Heart left ventricle (tissue), 16 donors: ENCODE results near the gene PCBD2. TPM values are rescaled to one million over a fixed set of nuclear protein-coding genes. Genes with fewer than 3 reads are reported as not detected.

Experiments
- ATAC-seq, 4 donors: fragments of 200-7000 bp; cut with Tn5 transposase; one replicate each; pipeline ENCODE4 v1.9.1; 2020 to 2022; ENCODE audit warnings: moderate library complexity in 4 of 4, mild to moderate bottlenecking in 3 of 4, moderate number of reproducible peaks in 1 of 4
- DNase-seq, 5 donors: peaks; one replicate each; pipeline ENCODE4 v3.0.0-alpha.2; 2020
- H3K27ac ChIP-seq, 12 donors: fragments of 200-600 bp; sonication (generic) in 4 of 12; one replicate each; pipeline versions ENCODE4 v1.5.0 to v1.8.0; 2016 to 2022; ENCODE audit warnings: mild to moderate bottlenecking in 2 of 12
- H3K27me3 ChIP-seq, 9 donors: fragments of 200-600 bp; sonication (generic) in 2 of 9; one replicate each; pipeline versions ENCODE4 v1.5.1 to v1.8.0; 2016 to 2022; ENCODE audit warnings: mild to moderate bottlenecking in 3 of 9
- H3K36me3 ChIP-seq, 9 donors: fragments of 200-600 bp; sonication (generic) in 2 of 9; one replicate each; pipeline versions ENCODE4 v1.5.0 to v1.8.0; 2018 to 2022; ENCODE audit warnings: mild to moderate bottlenecking in 2 of 9
- H3K4me1 ChIP-seq, 12 donors: fragments of 200-600 bp; sonication (generic) in 4 of 12; one replicate each; pipeline versions ENCODE4 v1.5.0 to v1.8.0; 2016 to 2022; ENCODE audit warnings: mild to moderate bottlenecking in 3 of 12
- H3K4me3 ChIP-seq, 12 donors: fragments of 200-600 bp; sonication (generic) in 4 of 12; one replicate each; pipeline versions ENCODE4 v1.5.0 to v1.8.0; 2017 to 2022; ENCODE audit warnings: mild to moderate bottlenecking in 9 of 12, moderate library complexity in 4 of 12
- H3K9me3 ChIP-seq, 12 donors: fragments of 200-600 bp; sonication (generic) in 4 of 12; one replicate each; pipeline versions ENCODE4 v1.5.0 to v1.8.0; 2016 to 2022; ENCODE audit warnings: mild to moderate bottlenecking in 1 of 12
- POLR2A ChIP-seq, 2 donors: fragments of 450-650 bp; IDR thresholded peaks; one replicate each; pipeline ENCODE4 v1.6.1; 2017; ENCODE audit warnings: antibody characterized with exemption in 2 of 2, mild to moderate bottlenecking in 2 of 2, moderate library complexity in 2 of 2
- WGBS, 4 donors: extraction: QIAGEN DNeasy Blood & Tissue Kit in 2 of 4; methylation state at CpG; one replicate each; pipeline versions ENCODE4 v1.1.5 to v1.1.7; 2013 to 2018; 5-methylcytosine and 5-hydroxymethylcytosine counted together
- intact Hi-C, 10 donors: fragments of 100-400 bp; cut with DNase I; formaldehyde crosslinking; loops; one replicate each; pipeline versions ENCODE4 v1.11.1 to v1.14.2; 2022
- microRNA counts, 2 donors: library from miRNA; unstranded; fragments of <30 nt; microRNA quantifications; one replicate each; lab custom pipeline; 2016
- microRNA-seq, 4 donors: library from miRNA; unstranded; fragments of <30 nt; microRNA quantifications; one replicate each; pipeline versions ENCODE4 to v1.2.0, GENCODE V29; 2017 to 2020
- polyA plus RNA-seq, 2 donors: library from polyadenylated mRNA; stranded (reverse); fragments of 200-250 nt; gene quantifications; one replicate each; pipeline ENCODE4 v1.2.3, GENCODE V29; 2013
- total RNA-seq, 9 donors: library from RNA; depleted of rRNA in 2 of 9; stranded (reverse); fragments of >200 nt in 2 of 9; fragmentation: NEBNext Ultra II Directional in 3 of 9; extraction: Animal tissue kit (Norgen Biotek cat#: 25700) in 3 of 9; gene quantifications; one replicate each; pipeline versions ENCODE4 v1.1.0 to v1.2.4, GENCODE V29; 2016 to 2023
- TF ChIP-seq, protein P1 (sequence below), 12 donors: fragments of 200-600 bp; sonication (generic) in 4 of 12; IDR thresholded peaks; one replicate each; pipeline versions ENCODE4 v1.5.0 to v1.8.0; 2018 to 2022; ENCODE audit warnings: antibody characterized with exemption in 12 of 12, mild to moderate bottlenecking in 5 of 12
- donor health status: ischemic (EF 13 %, LVEDD 7.1; RV severe dilation, severe dysfunction).
- donor health status: healthy with polysubstance abuse.
- donor health status: DM: no; HTN: yes; CAD: no.
- donor health status: DM: no; HTN: no; CAD: no.
- donor health status: ischemic (EF 25% LVEDD 6.9; RV normal size, moderate dysfunction).
- donor health status: ischemic (EF 25% LVEDD 5.7; RV mildly dilated, moderate dysfunction).
- donor health status: healthy.
- donor health status: DM: yes; HTN: yes; CAD: no.
- donor health status: ischemic (EF 35%, LVEDD 5.7; RV mildly dilated, moderate dysfunction).
- donor health status: nonischemic (EF 11% LVEDD 7.7; RV severe dilation, severe dysfunction).
- donor health status: DM: yes; HTN: yes; CAD: no.
- donor health status: PGD.
- donor health status: ischemic (EF 29% LVEDD 5.4; RV normal size, mild dysfunction).
- donor health status: nonischemic (EF 23%, LVEDD 6.1; RV moderate dilation, normal function).

The PCBD2 gene
- total and polyA plus RNA-seq, 11 donors, result 9.1 to 31.6 (median 19.7) TPM

DNA sequence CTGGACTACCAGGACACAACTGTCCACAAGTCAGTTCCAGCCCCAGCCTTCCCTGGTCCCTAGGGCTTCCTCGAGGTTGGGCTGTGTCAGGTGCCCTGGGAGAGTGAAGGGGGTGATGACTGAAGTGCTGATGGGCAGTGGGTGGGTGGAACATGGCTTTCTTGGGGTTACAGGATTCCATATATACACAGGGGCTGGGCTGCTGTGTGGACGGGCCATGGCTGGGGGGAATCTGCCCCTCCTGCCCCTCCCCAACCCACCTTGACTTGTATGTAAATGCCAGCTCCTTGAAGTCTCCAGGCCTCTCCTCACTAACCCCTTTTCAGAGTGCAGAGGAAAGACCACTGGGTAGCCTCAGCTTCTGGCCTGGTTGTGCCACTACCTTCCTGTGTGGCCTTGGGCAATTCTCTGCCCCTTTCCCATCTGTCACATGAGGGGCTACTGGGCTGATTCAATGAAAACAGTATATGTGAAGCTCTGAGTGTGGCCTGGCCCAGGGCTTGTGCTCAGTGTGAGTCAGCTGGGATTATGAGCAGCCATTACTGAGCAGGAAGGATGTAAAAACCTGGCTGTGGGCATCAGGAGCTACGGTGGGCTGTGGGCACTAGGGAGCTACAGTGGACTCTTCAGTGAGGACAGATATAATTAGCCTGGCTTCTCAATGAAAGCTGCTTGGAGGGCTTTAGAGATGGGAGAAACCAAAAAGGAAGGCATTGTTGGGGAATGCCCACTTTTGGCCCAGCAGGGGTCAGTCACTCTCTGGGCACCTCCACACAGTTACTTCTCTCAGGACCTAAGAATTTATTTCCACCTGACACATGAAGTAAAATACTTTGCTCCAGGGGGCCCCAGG, 105.8 kb downstream of the PCBD2 start:
- Histone ChIP-seq H3K27ac (no peak overlapping the region), H3K4me1 (peaks cover 0 to 18% (median 0%) of the 10 kb centered on the region in 12 donors), H3K9me3 (no peaks in the 10 kb centered on the region), H3K4me3 (no peak overlapping the region), H3K27me3 (no peaks in the 10 kb centered on the region), H3K36me3 (no peaks in the 10 kb centered on the region)
- TF ChIP-seq, protein P1, sequence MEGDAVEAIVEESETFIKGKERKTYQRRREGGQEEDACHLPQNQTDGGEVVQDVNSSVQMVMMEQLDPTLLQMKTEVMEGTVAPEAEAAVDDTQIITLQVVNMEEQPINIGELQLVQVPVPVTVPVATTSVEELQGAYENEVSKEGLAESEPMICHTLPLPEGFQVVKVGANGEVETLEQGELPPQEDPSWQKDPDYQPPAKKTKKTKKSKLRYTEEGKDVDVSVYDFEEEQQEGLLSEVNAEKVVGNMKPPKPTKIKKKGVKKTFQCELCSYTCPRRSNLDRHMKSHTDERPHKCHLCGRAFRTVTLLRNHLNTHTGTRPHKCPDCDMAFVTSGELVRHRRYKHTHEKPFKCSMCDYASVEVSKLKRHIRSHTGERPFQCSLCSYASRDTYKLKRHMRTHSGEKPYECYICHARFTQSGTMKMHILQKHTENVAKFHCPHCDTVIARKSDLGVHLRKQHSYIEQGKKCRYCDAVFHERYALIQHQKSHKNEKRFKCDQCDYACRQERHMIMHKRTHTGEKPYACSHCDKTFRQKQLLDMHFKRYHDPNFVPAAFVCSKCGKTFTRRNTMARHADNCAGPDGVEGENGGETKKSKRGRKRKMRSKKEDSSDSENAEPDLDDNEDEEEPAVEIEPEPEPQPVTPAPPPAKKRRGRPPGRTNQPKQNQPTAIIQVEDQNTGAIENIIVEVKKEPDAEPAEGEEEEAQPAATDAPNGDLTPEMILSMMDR (IDR thresholded peaks at IDR 0.05), result no peak
- TF ChIP-seq POLR2A (IDR thresholded peaks at IDR 0.05), result no peak
- intact Hi-C loops, result no loop called here
- ATAC-seq (no peak), DNase-seq (peak in 2 of 5 donors; percentile 9 to 14)
- WGBS, 4 donors, result 70 to 90% (median 85%) methylated on average over 3 of the region's 3 CpGs

DNA sequence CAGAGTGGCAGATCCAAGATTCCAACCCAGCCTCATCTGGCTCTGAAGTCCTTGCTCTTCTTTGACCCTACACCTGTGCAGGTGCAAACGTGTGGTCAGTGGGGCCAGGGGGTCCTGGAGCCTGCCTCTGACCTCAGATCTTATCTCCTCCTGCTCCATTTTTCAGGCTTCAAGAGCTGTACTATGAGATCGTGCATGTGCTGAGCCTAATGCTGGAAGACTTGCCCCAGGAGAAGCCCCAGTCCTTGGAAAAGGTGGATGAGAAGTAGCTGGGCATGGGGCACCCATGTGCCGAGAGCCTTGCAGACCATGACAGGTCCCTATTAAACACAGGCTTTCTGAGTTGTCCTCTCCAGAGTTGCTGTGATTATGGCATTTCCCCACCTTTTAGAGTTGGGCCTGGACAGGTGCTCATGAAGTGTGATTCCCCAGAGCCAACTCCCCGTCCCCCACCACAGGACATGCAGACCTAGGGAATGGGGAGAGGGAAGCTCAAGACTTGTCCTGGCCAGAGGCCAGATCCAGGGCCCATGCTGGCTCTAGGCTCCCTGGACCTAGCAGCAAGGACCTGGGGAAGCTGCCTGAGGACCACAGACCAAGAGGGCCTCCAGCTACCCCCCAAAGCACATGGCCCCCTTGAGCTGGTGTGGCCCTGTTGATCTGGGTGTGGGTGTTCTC, 106.6 kb downstream of the PCBD2 start:
- H3K4me3 ChIP-seq, result no peak overlapping the region
- intact Hi-C loops, result no loop called here
- H3K27me3 ChIP-seq, result no peaks in the 10 kb centered on the region
- TF ChIP-seq, protein P1 (IDR thresholded peaks at IDR 0.05), result no peak
- TF ChIP-seq POLR2A (IDR thresholded peaks at IDR 0.05), result no peak
- H3K36me3 ChIP-seq, result no peaks in the 10 kb centered on the region
- no peak for ATAC-seq
- no peaks in the 10 kb centered on the region for H3K9me3 ChIP-seq
- DNase-seq, result peak in 2 of 5 donors; percentile 15 to 32
- 88 to 94% (median 92%) methylated on average over 1 to 4 of the region's 4 CpGs for WGBS, 4 donors
- H3K27ac ChIP-seq, result no peak overlapping the region
- peaks cover 0 to 18% (median 0%) of the 10 kb centered on the region in 12 donors for H3K4me1 ChIP-seq

DNA sequence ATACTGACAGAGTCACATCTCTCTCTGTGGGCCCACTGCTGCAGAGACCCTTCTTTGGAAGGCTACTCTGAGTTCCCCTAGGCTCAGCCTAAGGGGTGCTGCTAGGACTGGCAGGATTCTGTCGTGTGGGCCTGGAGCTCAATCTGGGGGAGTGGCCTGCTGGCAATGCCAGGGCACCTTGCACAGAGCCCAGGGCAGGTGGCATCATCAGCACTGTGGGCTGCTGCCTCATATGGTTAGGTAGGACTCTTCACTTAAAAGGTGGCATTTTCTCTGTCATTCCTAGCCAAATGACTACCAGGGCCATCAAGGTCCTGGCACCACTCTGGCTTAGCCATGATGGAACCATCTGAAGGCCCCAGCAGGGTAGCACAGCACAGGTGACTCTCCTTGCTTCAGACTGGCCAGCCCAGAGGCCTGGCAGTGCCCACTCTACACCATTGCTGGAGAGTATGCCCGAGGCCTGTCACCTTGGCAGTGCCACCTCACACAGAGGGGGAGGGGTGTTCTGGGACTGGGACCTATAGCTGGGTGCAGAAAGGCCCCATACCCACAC, 107.2 kb downstream of the PCBD2 start:
- WGBS, 4 donors, result 80 to 93% (median 86%) methylated on average over 1 to 2 of the region's 2 CpGs
- Histone ChIP-seq H3K27ac (no peak overlapping the region), H3K4me3 (no peak overlapping the region), H3K4me1 (peaks cover 0 to 18% (median 0%) of the 10 kb centered on the region in 12 donors), H3K9me3 (no peaks in the 10 kb centered on the region), H3K36me3 (no peaks in the 10 kb centered on the region), H3K27me3 (no peaks in the 10 kb centered on the region)
- peak in 2 of 5 donors; percentile 11 to 39 for DNase-seq
- no peak for TF ChIP-seq POLR2A (IDR thresholded peaks at IDR 0.05)
- TF ChIP-seq, protein P1 (IDR thresholded peaks at IDR 0.05), result no peak
- intact Hi-C loops, result no loop called here
- no peak for ATAC-seq

MicroRNA genes within 50 kb of the gene (microRNA counts, 767-probe panel; counts per million panel counts)
- 309 to 1,530 counts per million in 2 donors for microRNA hsa-miR-4461 (lab: Ali Mortazavi, UCI)

Small RNA genes within 50 kb of the gene (microRNA-seq; reads per million reads assigned to microRNA genes)
- gene MIR4461, result 0 reads per million in 4 donors

Other genes starting within 250 kb of the PCBD2 start
- gene CAMLG, start 166.6 kb upstream of the PCBD2 start, total RNA-seq, result 10 to 100 TPM; 11.6 to 20.9 (median 17.6) TPM
- gene CAMLG, start 166.6 kb upstream of the PCBD2 start, polyA plus RNA-seq, result 10 to 100 TPM; 17.4 to 21.5 TPM
- gene DDX46, start 146.4 kb upstream of the PCBD2 start, total RNA-seq, result 10 to 100 TPM; 14.3 to 37.0 (median 28.8) TPM
- 10 to 100 TPM; 23.5 to 29.2 TPM for gene DDX46, start 146.4 kb upstream of the PCBD2 start, polyA plus RNA-seq
- 10 to 100 TPM; 23.4 to 32.9 (median 27.0) TPM for gene C5orf24, start 59.2 kb upstream of the PCBD2 start, total RNA-seq
- 10 to 100 TPM; 10.9 to 33.4 TPM for gene C5orf24, start 59.2 kb upstream of the PCBD2 start, polyA plus RNA-seq
- 10 to 100 TPM; 38.4 to 59.7 (median 55.6) TPM for gene TXNDC15, start 30.8 kb upstream of the PCBD2 start, total RNA-seq
- 100 to 1,000 TPM in 1 of 2 donors, 10 to 100 TPM in 1; 46.3 to 129 TPM for gene TXNDC15, start 30.8 kb upstream of the PCBD2 start, polyA plus RNA-seq
- gene CATSPER3, start 62.8 kb downstream of the PCBD2 start, total RNA-seq, result under 1 TPM in 7 of 9 donors, not detected in 2; 0.54 to 0.98 (median 0.72) TPM
- under 1 TPM; 0.38 to 0.61 TPM for gene CATSPER3, start 62.8 kb downstream of the PCBD2 start, polyA plus RNA-seq
- under 1 TPM in 1 of 9 donors, not detected in 8; 0.39 TPM for gene PITX1, start 129.1 kb downstream of the PCBD2 start, total RNA-seq
- gene PITX1, start 129.1 kb downstream of the PCBD2 start, polyA plus RNA-seq, result under 1 TPM in 1 of 2 donors, not detected in 1; 0.03 TPM